Effector memory CD8-positive, alpha-beta T cell (primary cell): Measurements from ENCODE around the gene S100A16.
A peak's percentile ranks its signal among the peaks of the same experiment; 100 is the strongest.
"Not testable (repeated sequence)": the region's sequence is repeated elsewhere in the genome, so short reads cannot be mapped to it uniquely, and the experiment has no call there.

Source experiments
- ATAC-seq: fragments of 150-1000 bp; cut with Tn5 transposase; replicated peaks from 2 replicates; pipeline ENCODE4 v1.10.0; 2021; ENCODE audit warnings: mild to moderate bottlenecking, moderate library complexity
- DNase-seq, 3 experiments: peaks; one replicate each; pipeline ENCODE4 v3.0.0; 2021
- H3K27ac Mint-ChIP-seq, 2 donors: one replicate each; pipeline ENCODE4 v1.8.0; 2022; ENCODE audit warnings: mild to moderate bottlenecking in 2 of 2, mixed read lengths in 2 of 2, moderate library complexity in 2 of 2
- H3K27me3 Mint-ChIP-seq, 2 donors: one replicate each; pipeline ENCODE4 v1.8.0; 2022; ENCODE audit warnings: mixed read lengths in 2 of 2
- H3K36me3 Mint-ChIP-seq: one replicate; pipeline ENCODE4 v1.8.0; 2022; ENCODE audit warnings: mild to moderate bottlenecking, moderate library complexity, mixed read lengths; ENCODE audit not compliant: insufficient read depth
- H3K4me1 Mint-ChIP-seq, 2 donors: one replicate each; pipeline ENCODE4 v1.8.0; 2022; ENCODE audit warnings: low read depth in 2 of 2, mixed read lengths in 2 of 2
- H3K4me3 Mint-ChIP-seq, 2 donors: one replicate each; pipeline ENCODE4 v1.8.0; 2022; ENCODE audit warnings: mild to moderate bottlenecking in 2 of 2, mixed read lengths in 2 of 2, moderate library complexity in 2 of 2
- H3K9me3 Mint-ChIP-seq, 2 donors: one replicate each; pipeline ENCODE4 v1.8.0; 2022; ENCODE audit warnings: mixed read lengths in 2 of 2

The S100A16 gene

GRCh38 chr1:153607381-153607780 is 5.6 kb downstream of the S100A16 start:
- Mint-ChIP-seq H3K36me3 (no peaks in the 10 kb centered on the region), H3K27me3 (no peaks in the 10 kb centered on the region), H3K9me3 (no peaks in the 10 kb centered on the region), H3K4me1 (no peaks in the 10 kb centered on the region), H3K4me3 (no peak overlapping the region), H3K27ac (no peak overlapping the region)
- ATAC-seq = no peak
- DNase-seq = no peak

GRCh38 chr1:153606194-153606593 is 6.7 kb downstream of the S100A16 start:
- Mint-ChIP-seq H3K4me3 (no peak overlapping the region), H3K27me3 (no peaks in the 10 kb centered on the region), H3K27ac (no peak overlapping the region), H3K4me1 (no peaks in the 10 kb centered on the region), H3K36me3 (no peaks in the 10 kb centered on the region), H3K9me3 (no peaks in the 10 kb centered on the region)
- no peak for ATAC-seq
- DNase-seq = no peak

GRCh38 chr1:153602749-153603148 is 10.2 kb downstream of the S100A16 start:
- no peak for DNase-seq
- no peaks in the 10 kb centered on the region for H3K9me3 Mint-ChIP-seq
- H3K27me3 Mint-ChIP-seq = no peaks in the 10 kb centered on the region
- H3K27ac Mint-ChIP-seq = no peak overlapping the region
- peaks cover under 1% of the 10 kb centered on the region for H3K36me3 Mint-ChIP-seq
- no peak for ATAC-seq
- peaks cover 0 to 2% of the 10 kb centered on the region in 2 donors for H3K4me1 Mint-ChIP-seq
- H3K4me3 Mint-ChIP-seq = no peak overlapping the region

DNA sequence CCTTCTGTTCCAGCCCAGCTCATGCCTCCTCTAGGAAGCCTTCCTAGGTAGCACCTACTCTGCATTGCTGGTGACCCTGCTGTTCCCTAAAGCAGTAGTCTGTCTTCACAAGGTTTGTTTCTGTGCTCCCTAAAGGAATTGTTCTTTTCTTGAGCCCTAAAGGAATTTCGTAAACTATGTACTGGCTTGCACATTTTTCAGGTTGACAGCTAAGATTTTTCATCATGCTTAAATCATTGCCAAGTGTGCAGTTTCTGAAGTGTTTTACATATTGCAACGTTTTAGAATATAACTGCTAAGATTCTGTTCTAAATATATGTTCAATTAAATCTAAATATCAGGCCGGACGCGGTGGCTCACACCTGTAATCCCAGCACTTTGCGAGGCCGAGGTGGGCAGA is 13.1 kb downstream of the S100A16 start:
- H3K27me3 Mint-ChIP-seq = no peaks in the 10 kb centered on the region
- peaks cover 2% of the 10 kb centered on the region for H3K36me3 Mint-ChIP-seq
- ATAC-seq = no peak
- peaks cover 0 to 2% of the 10 kb centered on the region in 2 donors for H3K4me1 Mint-ChIP-seq
- no peak overlapping the region for H3K27ac Mint-ChIP-seq
- DNase-seq = no peak
- no peaks in the 10 kb centered on the region for H3K9me3 Mint-ChIP-seq
- H3K4me3 Mint-ChIP-seq = no peak overlapping the region

GRCh38 chr1:153598309-153599172 is 14.4 kb downstream of the S100A16 start:
- peaks cover 0 to 2% of the 10 kb centered on the region in 2 donors for H3K4me1 Mint-ChIP-seq
- no peaks in the 10 kb centered on the region for H3K27me3 Mint-ChIP-seq
- H3K4me3 Mint-ChIP-seq = no peak overlapping the region
- H3K36me3 Mint-ChIP-seq = peaks cover 2% of the 10 kb centered on the region
- ATAC-seq (peak; percentile 70), DNase-seq (no peak)
- H3K9me3 Mint-ChIP-seq = no peaks in the 10 kb centered on the region
- H3K27ac Mint-ChIP-seq = no peak overlapping the region

DNA sequence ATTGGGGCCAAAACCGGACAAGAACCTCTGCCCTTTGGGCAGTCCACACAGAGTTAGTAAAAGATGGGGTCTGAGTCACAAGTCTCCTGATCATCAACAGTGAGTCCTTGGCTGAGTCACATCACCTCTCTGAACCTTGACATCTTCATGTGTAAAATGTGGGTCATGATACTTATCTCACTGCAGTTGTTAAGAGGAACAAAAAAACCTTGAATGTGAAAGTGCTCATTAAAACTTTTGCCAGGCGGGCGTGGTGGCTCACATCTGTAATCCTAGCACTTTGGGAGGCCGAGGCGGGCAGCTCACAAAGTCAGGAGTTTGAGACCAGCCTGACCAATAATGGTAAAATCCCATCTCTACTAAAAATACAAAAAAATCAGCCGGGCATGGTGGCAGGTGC is 15.7 kb downstream of the S100A16 start:
- H3K9me3 Mint-ChIP-seq = no peaks in the 10 kb centered on the region
- no peak overlapping the region for H3K4me3 Mint-ChIP-seq
- peaks cover 2% of the 10 kb centered on the region for H3K36me3 Mint-ChIP-seq
- DNase-seq (no peak), ATAC-seq (peak; percentile 33)
- peaks cover 0 to 2% of the 10 kb centered on the region in 2 donors for H3K4me1 Mint-ChIP-seq
- H3K27ac Mint-ChIP-seq = peak overlapping the region in 1 of 2 donors; percentile 56
- no peaks in the 10 kb centered on the region for H3K27me3 Mint-ChIP-seq

- H3K27me3 Mint-ChIP-seq = no peaks in the 10 kb centered on the region
- no peak overlapping the region for H3K4me3 Mint-ChIP-seq
- H3K9me3 Mint-ChIP-seq = no peaks in the 10 kb centered on the region
- H3K4me1 Mint-ChIP-seq = no peaks in the 10 kb centered on the region
- DNase-seq (no peak), ATAC-seq (no peak)
- H3K36me3 Mint-ChIP-seq = peaks cover 2% of the 10 kb centered on the region
- H3K27ac Mint-ChIP-seq = no peak overlapping the region
Measured at GRCh38 chr1:153592748-153593147, 20.2 kb downstream of the S100A16 start.

- ATAC-seq = no peak
Measured at GRCh38 chr1:153588482-153588881, 24.5 kb downstream of the S100A16 start.

DNA sequence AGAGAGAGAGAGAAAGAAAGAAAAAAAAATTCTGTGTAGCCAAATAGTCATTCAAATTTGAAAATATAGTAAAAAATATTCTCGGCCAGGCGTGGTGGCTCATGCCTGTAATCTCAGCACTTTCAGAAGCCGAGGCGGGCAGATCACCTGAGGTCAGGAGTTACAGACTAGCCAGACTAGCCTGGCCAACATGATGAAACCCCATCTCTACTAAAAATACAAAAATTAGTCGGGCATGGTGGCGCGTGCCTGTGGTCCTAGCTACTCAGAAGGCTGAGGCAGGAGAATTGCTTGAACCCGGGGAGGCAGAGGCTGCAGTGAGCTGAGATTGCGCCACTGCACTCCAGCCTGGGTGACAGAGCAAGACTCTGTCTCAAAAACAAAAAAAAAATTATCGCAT is 24.9 kb downstream of the S100A16 start:
- H3K27me3 Mint-ChIP-seq = peaks cover 18 to 28% of the 10 kb centered on the region in 2 donors
- not testable (repeated sequence) for H3K4me3 Mint-ChIP-seq, ATAC-seq, H3K4me1 Mint-ChIP-seq, H3K9me3 Mint-ChIP-seq, H3K36me3 Mint-ChIP-seq, DNase-seq, H3K27ac Mint-ChIP-seq

More at GRCh38 chr1:153588482-153588881, 24.5 kb downstream of the S100A16 start:
- Mint-ChIP-seq H3K9me3 (no peaks in the 10 kb centered on the region), H3K4me1 (no peaks in the 10 kb centered on the region), H3K27me3 (peaks cover 18 to 28% of the 10 kb centered on the region in 2 donors), H3K27ac (no peak overlapping the region), H3K4me3 (no peak overlapping the region), H3K36me3 (no peaks in the 10 kb centered on the region)
- DNase-seq = no peak

GRCh38 chr1:153587314-153587713 is 25.6 kb downstream of the S100A16 start:
- Mint-ChIP-seq H3K4me1 (no peaks in the 10 kb centered on the region), H3K9me3 (no peaks in the 10 kb centered on the region), H3K36me3 (no peaks in the 10 kb centered on the region), H3K4me3 (no peak overlapping the region), H3K27ac (no peak overlapping the region), H3K27me3 (peaks cover 18 to 28% of the 10 kb centered on the region in 2 donors)
- DNase-seq (no peak), ATAC-seq (no peak)

DNA sequence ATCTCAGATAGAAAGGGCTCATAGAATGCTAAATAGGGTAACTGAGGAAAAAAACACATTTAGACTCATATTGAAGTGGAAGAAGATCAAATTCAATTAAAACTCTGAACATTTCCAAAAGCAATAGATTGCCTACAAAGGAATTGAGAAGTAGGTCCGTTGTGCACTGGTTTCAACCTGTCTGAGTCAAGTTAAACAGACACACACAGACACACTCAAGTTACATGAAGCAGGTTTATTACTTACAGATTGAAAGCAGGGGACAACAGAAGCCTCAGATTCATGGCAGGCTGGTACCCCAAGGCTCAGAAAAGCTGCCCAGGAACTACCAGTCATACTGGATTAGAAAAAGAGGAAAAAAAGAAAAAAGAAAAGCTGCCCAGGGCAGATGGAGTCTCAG is 26.6 kb downstream of the S100A16 start:
- peaks cover 18 to 28% of the 10 kb centered on the region in 2 donors for H3K27me3 Mint-ChIP-seq
- H3K27ac Mint-ChIP-seq = no peak overlapping the region
- ATAC-seq (no peak), DNase-seq (no peak)
- H3K4me3 Mint-ChIP-seq = no peak overlapping the region
- no peaks in the 10 kb centered on the region for H3K4me1 Mint-ChIP-seq
- no peaks in the 10 kb centered on the region for H3K36me3 Mint-ChIP-seq
- no peaks in the 10 kb centered on the region for H3K9me3 Mint-ChIP-seq

DNA sequence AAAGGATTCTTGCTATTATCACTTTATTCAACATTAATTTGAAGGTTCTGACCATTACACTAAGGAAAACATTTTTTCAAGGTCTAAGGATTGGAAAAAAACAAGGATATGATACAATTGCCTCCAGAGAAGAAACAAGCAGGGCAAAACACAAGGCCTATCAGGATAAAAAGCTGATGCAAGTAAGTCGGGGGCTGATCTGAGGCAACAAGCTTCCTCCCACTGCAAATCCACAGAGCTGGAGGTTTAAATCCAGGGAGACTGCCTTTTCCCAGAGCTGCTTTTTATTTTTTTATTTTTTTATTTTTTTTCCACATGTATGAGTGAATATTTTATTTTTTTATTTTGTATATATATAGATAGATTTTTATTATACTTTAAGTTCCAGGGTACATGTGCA is 27.9 kb downstream of the S100A16 start:
- Mint-ChIP-seq H3K9me3 (no peaks in the 10 kb centered on the region), H3K4me1 (no peaks in the 10 kb centered on the region), H3K4me3 (no peak overlapping the region), H3K36me3 (no peaks in the 10 kb centered on the region), H3K27ac (no peak overlapping the region), H3K27me3 (peaks cover 18 to 28% of the 10 kb centered on the region in 2 donors)
- DNase-seq = no peak
- ATAC-seq = no peak

DNA sequence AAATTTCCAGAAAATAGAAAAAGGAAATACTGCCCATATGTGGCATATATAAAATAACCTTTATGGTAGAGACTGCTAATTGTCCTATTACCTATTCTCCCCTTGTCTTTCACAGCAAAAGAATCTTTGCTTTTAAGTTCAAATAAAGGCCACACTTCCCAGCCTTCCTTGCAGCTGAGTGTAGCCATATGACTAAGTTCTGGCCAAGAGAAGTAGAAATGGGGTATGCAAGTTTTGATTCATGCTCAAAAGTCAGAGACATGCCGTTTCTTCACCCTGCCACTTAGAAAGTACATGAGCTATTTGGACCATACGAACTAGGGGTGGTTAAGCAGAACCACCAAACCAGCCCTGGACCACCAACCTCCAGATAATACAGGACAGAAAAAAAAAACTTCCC is 29.0 kb downstream of the S100A16 start:
- DNase-seq (no peak), ATAC-seq (no peak)
- H3K27me3 Mint-ChIP-seq = peaks cover 23 to 34% of the 10 kb centered on the region in 2 donors

DNA sequence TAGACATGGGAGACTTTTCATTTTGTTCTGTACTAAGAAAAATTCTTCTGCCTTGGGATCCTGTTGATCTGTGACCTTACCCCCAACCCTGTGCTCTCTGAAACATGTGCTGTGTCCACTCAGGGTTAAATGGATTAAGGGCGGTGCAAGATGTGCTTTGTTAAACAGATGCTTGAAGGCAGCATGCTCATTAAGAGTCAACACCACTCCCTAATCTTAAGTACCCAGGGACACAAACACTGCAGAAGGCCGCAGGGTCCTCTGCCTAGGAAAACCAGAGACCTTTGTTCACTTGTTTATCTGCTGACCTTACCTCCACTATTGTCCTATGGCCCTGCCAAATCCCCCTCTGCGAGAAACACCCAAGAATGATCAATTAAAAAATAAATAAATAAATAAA is 29.4 kb downstream of the S100A16 start:
- peaks cover 28 to 38% of the 10 kb centered on the region in 2 donors for H3K27me3 Mint-ChIP-seq
- H3K27ac Mint-ChIP-seq, ATAC-seq, H3K9me3 Mint-ChIP-seq, H3K4me1 Mint-ChIP-seq, H3K36me3 Mint-ChIP-seq, DNase-seq, H3K4me3 Mint-ChIP-seq: not testable (repeated sequence)

More for the DNA sequence above, 29.0 kb downstream of the S100A16 start:
- H3K36me3 Mint-ChIP-seq = no peaks in the 10 kb centered on the region
- no peaks in the 10 kb centered on the region for H3K4me1 Mint-ChIP-seq
- no peaks in the 10 kb centered on the region for H3K9me3 Mint-ChIP-seq
- no peak overlapping the region for H3K4me3 Mint-ChIP-seq
- no peak overlapping the region for H3K27ac Mint-ChIP-seq
